ENCODE measurements around the gene PKDREJ.

Gene PKDREJ

DNA sequence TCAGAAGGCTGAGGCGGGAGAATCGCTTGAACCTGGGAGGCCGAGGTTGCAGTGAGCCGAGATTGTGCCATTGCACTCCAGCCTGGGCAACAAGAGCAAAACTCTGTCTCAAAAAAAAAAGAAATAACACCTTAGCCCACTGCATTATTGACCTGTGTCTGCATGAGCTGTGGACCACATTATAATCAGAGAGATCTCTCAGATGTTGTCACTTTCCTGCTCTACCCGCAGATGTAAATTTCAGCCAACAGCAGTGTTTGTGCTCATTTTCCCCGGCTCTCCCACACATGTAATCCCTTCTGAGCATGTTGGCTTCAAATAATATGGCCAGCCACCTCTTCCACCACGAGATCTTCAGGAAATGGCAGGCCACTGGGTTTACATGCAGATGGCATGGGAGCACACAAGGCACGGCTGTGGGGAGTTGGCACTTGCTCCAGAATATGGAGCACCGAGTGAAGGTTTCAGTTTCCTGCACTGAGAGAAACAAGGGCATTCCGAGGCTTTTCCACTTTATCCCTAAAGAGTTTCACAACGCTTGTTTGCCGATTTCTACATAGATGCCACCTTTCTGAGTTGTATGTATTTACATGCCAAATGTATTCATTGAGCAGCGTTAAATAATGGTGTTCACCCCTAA lies 32.8 kb downstream of the PKDREJ start:
- no peak for DNase-seq

DNA sequence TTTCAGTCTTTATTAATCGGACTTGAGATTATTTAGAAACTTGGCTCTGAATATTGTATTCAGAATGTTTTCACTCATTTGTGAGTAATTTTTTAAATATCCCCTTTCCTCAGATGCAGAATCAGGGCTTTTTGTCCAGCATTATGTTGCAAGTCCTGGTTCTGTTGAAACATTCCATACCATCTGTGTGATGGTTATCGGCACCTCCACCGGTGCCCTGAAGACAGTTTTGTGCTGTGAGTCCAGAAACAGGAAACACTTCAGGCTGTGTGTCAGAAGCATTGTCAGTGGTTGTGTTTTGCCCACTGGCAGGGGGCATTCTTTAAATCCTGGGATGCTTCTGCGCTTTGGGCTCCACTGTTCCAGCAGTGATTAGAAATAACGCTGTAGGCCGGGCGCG lies 33.4 kb downstream of the PKDREJ start:
- DNase-seq: no peak

DNA sequence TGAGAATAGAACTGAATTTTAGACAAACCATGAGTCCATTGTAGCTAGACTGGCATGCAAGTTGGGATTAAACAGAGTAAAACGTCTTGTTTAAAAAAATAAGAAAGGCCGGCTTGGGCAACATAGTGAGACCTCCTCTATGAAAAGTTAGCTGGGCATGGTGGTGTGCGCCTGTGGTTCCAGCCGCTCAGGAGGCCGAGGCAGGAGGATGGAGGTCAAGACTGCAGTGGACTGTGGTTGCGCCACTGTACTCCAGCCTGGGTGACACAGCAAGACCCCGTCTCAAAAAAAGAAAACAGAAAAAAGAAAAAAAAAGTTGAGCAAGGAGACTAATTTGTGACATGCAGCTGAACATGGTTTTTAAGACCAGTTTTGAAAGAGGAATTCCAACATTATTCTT lies 36.6 kb downstream of the PKDREJ start:
- no peak for DNase-seq

DNA sequence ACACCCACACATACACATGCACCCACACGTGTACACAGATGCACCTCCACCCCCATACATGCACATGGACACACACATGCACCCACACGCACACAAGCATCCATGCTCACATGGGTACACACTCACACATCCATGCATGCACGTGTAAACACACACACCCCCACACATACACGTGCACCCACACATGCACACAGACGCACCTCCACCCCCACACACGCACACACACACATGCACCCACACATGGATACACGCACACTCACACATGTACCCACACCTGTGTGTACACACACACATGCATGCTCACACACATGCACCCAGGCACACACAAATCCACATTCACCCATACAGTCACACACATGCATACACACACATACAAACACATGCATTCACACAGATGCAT lies 37.5 kb downstream of the PKDREJ start:
- DNase-seq: no peak

DNA sequence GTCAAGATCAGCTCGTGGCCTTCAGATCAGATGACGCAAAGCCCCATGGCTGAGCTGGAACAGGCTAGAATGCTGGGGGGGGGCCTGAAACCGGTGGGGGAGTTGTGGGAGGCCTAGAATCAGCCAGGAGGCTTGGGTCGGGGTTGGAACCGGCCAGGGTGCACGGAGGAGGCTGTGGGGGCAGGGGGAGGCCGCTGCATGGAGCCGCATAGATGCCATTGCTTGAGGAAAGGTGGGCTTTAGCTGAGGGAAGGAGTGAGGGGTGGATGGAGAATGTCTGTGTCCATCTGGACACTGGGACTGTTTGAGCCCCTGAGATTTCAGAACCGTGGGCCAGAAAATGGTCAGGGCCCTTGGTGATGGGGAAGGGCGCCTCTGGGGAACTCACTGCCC lies 38.2 kb downstream of the PKDREJ start:
- DNase-seq: no peak

DNA sequence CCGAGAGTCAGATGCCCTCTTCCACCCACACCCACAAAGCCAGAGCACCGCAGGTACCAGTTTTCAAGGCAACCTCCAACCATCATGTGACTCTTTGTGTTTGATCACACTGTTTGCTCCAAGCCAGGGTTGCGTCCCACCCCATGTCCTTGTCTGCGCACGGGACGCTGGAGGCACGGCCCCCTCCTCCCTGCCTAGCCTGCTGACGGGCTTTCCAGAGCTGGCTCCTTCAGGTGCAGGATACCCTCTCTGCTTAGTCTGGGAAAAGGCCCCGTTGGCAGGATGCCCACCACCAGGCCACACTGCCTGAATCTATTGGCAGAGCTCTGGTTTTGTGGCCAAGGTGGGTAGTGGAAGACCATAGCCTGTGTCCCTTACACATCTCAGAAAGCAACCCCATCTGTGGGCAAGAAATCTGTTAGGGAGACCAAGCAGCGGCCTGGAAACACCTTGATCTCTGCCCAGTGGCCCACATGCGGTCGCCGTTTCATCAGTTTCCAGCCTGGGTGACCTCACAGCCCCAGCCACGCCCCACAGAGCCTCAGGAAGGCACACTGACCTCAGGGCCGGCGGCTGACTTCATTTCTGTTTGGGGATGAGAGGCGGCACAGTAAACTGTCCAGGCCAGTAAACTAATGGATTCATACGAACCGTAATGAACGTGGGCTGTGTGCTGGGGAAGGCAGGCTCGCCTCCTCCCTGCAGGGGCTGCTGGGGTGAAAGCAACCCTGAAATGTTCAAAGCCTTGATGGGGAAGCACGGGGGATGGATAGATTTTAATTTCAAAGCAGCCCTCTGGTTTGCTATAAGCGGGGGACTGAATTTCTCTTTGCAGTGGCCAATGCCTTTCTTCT lies 38.9 kb downstream of the PKDREJ start:
- no peak for DNase-seq

DNA sequence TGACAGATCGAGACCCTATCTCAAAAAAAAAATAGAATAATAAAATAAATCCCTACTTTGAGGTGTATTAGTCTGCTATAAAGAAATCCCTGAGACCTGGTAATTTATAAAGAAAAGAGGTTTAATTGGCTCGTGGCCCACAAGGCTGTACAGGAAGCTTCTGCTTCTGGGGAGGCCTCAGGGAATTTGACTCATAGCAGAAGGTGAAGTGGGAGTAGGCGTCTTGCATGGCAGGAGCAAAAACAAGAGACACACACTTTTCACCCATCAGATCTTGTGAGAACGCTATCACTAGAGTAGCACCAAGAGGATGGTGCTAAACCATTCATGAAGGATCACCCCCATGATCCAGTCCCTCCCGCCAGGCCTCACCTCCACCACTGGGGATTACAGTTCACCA lies 42.2 kb downstream of the PKDREJ start:
- DNase-seq: no peak

DNA sequence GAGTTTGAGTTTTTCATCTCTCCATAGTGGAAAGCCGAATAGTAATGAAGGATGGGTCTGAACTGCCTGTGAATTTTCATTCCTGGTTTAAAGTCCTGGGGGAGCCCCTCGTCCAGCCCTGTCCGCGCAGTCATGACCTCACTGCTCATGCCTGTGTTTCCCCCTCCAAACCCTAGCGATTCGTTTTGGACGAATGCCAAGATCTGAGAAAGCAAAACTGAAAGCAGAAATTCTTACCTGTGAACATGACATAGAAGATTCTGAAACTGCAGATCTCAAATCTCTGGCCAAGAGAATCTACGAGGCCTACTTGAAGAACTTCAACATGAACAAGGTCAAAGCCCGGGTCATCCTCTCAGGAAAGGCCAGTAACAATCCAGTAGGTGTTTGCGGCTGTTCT lies 43.5 kb downstream of the PKDREJ start:
- no peak for DNase-seq

DNA sequence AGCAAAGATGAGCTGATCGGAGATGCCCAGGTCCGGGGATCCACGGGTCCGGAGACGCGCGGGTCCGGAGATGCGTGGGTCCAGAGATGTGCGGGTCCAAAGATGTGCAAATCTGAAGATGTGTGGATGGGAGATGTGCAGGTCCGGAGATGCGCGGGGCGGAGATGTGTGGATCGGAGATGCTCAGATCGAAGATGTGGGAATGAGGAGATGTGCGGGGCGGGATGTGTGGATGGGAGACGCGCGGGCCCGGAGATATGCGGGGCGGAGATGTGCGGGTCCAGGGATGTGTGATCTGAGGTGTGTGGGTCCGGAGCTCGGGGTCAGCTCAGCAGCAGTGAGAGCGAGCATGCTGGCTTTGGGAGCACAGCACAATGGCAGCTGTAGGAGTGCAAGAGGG lies 48.5 kb downstream of the PKDREJ start:
- no peak for DNase-seq

DNA sequence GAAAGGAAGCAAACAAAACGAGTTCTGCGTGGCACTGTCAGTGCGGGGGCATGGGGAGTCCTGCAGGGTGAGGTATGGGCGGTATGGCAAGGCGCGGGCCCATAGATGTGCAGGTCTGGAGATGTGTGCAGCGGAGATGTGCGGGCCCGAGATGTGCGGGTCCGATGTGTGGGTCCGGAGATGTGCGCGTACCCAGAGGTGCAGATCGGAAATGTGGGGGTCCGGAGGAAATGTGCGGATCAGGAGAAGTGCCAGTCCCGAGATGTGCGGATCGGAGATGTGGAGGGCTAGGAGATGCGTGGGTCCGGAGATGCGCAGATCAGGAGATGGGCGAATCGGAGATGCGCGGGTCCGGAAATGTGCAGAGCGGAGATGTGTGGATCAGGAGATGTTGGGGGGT lies 49.0 kb downstream of the PKDREJ start:
- no peak for DNase-seq

DNA sequence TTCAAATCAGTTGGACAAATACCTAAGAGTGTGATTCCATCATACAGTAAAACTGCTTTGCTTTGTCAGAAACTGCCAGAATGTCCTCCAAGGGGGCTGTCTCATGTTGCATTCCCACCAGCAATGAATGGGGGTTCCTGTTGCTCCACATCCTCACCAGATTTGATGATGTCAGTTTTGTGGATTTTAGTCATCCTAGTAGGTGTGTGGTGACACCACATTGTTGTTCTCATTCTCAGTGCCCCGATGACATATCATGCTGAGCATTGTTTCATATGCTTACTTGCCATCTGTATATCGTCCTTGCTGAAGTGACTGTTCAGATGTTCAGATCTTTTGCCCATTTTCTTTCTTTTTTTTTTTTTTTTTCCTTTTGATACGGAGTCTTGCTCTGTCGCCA lies 50.1 kb downstream of the PKDREJ start:
- DNase-seq: no peak

DNA sequence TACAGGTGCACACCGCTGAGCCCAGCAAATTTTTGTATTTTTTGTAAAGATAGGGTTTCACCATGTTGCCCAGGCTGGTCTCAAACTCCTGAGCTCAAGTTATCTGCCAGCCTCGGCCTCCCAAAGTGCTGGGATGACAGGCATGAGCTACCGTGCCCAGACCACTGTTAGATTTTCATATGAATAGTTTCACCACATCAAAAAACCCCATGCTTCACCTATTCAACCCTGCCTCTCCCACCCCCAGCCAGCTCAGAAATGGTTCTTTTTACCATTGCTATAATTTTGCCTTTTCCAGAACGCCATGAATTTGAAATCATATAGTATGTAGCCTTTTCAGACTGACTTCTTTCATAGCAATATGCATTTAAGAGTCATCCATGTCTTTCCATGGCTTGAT lies 50.9 kb downstream of the PKDREJ start:
- no peak for DNase-seq

DNA sequence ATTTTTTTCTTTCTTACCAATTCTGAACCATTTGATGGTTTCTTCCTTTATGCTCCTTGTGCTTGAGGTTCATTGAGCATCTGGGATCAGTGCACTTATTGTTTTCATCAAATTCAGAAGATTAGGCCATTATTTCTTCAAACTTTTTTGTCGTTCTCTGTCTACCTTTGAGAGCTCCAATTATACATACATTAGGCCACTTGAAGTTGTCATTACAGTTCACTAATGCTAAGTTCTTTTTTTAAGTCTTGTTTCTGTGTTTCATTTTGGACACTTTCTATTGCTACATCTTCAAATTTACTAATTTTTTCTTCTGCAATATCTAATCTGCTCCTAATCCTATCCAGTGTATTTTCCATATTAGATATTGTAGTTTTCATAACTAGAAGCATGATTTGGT lies 53.9 kb downstream of the PKDREJ start:
- DNase-seq: no peak

Data from DMS79 (cell line).